AG20443 (cell line): ENCODE results near the gene SPRING1.
"Not testable (repeated sequence)": the region's sequence is repeated elsewhere in the genome, so short reads cannot be mapped to it uniquely, and the experiment has no call there.

Experiments used
- DNase-seq: peaks from one replicate; pipeline ENCODE4 v3.0.0; 2012; ENCODE audit warnings: low spot score, mixed read lengths

The SPRING1 gene, protein sequence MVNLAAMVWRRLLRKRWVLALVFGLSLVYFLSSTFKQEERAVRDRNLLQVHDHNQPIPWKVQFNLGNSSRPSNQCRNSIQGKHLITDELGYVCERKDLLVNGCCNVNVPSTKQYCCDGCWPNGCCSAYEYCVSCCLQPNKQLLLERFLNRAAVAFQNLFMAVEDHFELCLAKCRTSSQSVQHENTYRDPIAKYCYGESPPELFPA

DNA sequence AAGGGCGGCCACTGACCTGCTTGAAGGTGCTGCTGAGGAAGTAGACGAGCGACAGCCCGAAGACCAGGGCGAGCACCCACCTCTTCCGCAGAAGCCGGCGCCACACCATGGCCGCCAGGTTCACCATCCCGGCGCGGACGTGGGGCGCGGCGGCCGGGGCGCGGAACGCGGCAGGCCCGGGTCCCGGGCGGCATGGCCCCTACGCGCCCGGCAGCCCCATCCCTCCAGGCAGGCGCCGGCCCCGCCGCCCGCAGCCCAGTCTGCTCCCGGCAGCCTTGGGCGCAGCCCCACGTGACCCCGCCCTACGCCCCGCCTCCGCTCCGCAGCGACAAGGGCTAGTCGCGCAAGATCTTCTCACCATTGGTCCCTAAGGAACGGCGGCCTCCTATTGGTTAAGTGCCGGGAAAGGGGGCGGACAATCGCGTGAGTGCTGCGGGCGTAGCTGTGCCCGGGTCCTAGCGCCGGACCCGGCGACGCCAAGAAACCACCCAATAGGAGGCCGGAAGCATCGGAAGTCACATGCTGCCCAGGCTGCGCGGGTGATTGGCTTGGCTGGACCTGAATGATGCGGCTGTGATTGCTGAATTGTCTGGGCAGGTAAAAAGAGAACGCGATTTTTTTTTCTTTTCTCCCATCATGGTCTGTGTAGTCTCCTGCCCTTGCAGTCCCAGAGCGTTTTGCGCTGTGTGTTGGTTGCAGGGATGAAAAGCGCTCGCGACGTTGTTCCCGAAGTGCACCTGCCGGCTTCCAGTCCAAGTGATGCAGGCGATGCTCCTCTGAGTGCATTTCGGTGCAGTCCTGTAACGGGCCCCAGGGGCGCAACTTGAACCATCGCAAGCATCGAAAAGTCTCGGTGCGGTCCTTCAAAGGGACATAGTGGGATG is at the start of gene SPRING1, which contains the start of gene RNFT2:
Gene SPRING1, minus strand, starts transcription at position 296 of the 884 bp plus-strand sequence. Its CDS starts 169 bp downstream, at position 127.
Gene RNFT2, plus strand, starts transcription at position 542 of the 884 bp plus-strand sequence. CDS start 2,183 bp downstream, outside the sequence.
- peak; percentile 100 for DNase-seq

DNA sequence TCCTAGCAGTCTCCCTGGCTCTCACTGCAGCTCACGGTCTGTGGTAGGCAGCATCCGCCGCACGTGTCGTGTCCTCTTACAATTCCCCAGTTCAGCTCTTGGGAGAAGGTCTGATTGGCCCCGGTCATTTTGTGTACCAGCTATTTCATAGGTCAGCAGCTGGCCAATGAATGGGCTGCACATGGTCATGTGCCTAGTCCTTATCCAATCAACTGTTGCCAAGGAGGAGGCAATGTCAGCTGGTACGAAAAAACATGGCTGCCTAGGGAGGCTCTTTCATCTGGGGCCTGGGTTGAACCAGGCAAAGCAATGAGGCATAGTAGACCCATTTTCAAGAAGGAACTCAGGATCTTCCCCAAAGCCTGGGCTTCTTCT is 46.4 kb upstream of the SPRING1 start:
- DNase-seq = no peak

DNA sequence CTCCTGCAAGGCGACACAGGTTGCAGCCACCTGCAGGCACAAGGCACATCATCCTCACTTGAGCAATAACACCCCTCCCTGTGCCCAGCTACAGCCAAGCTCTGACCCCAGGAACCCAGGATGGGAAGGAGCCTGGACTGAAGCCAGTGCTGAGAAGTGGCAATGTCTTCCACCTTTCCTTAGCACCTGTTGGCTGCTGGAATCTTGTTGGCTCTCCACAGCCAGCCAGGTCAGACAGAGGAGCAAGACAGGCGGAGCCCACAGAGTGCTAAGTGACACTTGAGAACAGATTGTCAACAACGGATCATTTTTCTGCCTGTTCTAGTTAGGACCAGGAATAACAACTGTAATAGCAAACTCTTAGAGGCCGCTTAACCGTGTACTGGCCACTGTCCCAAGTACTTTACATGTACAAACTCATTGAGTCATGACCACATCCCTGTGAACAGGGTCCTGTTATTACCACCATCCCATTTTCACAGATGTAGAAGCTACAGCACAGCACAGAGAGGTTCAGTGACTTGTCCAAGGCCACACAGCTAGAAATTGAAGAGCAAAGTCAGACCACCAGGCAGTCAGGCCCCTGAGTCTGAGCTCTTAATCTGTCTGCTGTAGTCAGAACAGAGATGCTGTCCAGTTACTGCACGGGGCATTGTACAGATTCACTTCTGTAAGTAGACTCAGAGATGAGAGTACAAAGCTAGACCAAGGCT is 45.8 kb upstream of the SPRING1 start:
- DNase-seq = no peak

DNA sequence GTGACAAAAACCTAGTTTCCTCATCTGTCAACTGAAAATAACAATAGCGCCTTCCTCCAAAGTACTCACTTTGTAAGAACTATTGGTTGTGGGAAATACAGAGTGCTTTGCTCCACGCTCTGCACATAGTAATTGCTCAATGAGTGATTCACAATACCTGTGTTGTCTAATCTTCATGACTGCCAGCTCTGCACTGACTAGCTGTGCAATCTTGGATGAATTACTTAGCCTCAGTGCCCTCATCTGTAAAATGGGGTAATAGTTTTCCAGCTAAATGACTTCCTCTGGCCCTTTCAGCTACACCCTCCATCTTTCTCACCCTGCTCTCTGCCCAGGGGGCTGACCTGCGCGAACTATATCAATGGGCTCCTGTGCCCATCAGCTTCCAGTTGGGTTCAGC is 43.1 kb upstream of the SPRING1 start:
- no peak for DNase-seq

DNA sequence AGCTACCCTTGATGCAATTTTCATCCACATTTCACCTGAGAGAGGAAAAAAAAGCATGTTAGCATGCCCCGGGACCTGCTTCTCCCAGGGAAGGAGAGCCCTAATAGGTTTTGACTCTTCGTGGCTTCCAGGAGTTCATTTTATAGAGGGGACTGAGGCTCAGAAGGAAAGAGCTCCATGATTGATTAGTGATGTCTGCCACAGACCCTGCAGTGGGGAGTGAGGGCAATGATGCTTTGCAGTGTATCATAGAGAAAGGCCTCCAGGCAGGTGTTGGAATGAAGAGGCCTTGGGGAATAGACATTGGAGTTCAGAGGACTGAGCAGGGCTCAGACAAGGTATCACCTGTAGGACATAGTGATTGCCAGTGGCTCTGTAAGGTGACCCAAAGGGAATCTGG is 41.7 kb upstream of the SPRING1 start:
- DNase-seq = no peak

DNA sequence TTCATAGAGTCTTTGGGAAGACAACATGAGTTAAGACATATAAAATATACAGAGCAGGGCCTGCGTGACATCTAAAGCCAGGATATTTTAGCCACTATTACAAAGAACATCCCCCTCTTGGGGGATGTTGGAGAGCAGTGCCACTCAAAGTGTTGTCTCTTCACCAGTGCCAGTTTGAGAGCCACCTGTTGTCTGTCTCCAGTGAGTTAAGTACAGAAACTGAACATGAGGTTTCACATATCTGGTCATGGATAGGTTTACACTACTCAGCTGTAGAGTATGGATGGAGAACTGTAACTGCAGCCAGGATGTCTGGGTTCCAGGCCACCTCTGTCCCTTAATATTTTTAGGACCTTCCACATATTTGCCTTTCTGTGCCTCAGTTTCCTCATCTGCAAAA is 39.4 kb upstream of the SPRING1 start:
- no peak for DNase-seq

DNA sequence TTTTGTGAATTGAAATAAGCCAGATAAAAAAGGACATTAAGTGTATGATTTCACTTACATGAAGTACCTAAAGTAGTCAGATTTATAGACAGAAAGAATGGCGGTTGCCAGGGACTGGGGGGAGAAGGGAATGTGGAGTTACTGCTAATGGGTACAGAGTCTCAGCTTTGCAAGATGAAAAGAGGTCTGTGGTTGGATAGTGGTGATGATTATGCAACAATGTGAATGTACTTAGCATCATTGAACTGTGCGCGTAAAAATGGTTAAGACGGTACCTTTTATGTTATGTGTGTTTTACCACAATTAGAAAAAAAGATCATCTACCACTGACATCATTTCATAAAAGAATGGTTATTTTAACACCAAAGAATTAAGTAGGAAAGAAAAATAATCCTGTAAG is 36.2 kb upstream of the SPRING1 start:
- no peak for DNase-seq

DNA sequence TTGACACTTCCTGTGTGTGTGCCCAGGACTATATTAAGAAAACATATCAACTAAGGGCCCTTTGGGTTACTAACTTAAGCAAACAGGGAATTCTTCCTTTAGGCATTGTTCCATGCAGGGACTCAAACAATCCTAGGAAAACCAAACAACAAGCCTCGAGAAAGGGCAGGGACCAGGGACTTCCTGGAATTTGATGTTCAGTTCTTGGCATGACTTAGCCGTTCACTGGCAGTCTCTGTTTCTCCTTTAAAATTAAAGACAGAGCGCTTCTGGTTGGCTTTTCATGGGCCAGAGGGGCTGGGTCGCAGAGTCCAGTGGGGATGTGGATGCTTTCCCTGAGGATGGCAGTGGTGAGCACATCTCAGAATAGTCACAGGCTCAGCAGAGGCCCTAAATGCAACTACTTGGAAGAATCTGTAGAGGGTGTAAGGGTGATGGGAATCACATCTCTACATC is 35.4 kb upstream of the SPRING1 start:
- DNase-seq = peak; percentile 45

DNA sequence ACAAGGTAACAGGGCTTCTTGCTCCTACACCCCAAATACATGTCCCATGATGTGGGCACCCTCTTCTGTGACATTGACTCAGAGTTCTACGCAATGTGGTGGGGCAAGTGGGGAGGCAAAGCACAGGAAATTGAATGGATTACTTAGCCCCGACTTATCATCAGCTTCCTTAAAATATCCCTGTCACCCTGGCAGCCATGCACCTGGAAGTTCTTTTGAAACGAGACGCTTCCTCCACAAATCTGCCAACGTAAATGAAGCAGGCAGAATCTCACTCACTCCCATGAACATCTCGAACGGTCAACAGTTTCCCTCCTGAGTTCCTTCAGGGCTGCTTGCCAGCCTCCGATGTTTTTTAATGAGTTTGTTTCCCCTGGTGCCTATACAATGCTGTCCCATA is 33.8 kb upstream of the SPRING1 start:
- no peak for DNase-seq

DNA sequence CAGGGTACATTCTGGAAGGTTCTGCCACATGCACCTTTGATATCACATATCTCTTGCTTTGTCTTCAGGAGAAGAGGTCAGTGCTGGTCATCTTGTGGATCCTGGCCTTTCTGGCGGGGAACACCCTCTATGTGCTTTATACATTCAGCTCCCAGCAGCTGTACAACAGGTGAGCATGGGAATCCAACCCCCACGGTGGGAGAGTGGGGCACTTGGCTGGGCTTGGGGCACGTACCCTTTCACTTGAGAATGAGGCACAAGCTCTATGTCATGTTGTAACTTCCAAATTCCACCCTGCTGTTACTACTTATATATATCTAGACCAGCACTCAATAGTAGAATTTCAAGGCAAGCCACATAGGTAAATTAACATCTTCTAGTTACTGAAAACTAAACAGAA is 28.9 kb upstream of the SPRING1 start:
- no peak for DNase-seq

DNA sequence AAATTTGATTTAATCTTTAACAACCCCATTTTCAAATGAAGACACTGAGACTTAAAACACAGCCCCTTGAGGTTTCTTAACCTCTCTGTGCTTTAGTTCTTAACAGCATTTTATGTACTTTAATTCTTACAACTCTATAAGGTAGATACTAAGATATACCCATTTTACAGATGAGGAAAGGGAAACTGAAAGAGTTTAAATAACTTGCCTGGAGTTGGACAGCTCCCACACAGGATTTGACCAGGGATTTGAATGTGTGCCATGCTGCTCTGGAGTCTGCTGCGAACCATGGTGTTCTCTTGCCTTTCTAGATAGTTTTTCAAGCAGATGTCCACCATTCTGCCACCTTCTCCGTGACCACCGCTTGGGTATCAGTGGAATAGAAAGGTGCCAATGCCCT is 28.4 kb upstream of the SPRING1 start:
- DNase-seq = no peak

DNA sequence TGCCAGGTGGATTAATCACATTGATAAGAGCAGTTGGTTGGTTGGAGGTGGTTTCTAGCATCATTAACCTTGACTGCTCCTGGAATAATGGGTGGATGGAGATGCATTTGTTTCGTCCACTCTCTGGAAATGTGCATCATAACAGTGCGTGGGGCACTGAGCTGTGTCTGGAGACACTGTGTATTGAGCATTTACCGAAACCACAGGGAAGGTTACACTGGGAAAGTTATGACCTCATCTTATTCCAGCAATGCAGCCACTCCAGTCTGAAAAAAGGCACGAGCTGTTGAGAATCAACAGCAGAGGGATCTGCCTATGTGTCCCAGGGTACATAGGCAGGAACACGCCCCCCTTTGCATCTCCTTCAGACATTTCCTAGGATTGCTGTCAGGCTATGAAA is 27.4 kb upstream of the SPRING1 start:
- DNase-seq = no peak

DNA sequence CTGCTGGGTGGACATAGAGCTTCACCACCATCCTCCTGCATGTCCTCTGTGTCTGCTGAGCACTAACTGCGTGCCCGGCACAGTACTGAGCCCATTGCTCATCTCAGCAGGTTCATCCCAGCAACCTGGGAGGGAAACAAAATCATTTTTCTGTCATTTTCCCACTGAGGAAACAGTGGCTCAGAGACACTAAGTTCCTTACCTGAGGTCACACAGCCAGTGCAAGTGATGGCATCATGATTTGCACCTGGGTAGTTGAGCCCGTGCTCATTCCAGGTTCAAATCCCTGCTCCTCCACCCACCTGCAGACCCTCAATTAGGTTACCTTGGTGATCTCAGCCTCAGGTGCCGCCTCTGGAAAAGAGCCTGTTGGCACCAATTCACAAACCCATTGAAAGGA is 23.6 kb upstream of the SPRING1 start:
- DNase-seq = no peak

DNA sequence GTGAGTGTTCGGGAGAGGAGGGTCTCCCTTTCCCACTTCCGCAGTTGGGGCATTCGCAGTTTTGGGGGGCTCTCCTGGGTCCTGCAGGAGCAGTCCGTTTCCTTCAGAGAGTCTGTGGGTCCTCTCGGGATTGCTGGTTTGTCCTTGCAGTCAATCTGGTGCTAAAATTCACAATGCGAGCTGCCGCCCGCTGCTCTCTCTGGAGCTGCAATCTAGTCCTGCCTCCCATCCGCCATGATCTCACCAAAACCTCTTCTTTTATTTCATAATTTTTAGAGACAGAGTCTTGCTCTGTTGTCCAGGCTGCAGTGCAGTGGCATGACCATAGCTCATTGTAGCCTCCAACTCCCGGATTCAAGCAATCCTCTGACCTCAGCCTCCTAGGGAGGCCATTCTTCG is 22.8 kb upstream of the SPRING1 start:
- DNase-seq = no peak

DNA sequence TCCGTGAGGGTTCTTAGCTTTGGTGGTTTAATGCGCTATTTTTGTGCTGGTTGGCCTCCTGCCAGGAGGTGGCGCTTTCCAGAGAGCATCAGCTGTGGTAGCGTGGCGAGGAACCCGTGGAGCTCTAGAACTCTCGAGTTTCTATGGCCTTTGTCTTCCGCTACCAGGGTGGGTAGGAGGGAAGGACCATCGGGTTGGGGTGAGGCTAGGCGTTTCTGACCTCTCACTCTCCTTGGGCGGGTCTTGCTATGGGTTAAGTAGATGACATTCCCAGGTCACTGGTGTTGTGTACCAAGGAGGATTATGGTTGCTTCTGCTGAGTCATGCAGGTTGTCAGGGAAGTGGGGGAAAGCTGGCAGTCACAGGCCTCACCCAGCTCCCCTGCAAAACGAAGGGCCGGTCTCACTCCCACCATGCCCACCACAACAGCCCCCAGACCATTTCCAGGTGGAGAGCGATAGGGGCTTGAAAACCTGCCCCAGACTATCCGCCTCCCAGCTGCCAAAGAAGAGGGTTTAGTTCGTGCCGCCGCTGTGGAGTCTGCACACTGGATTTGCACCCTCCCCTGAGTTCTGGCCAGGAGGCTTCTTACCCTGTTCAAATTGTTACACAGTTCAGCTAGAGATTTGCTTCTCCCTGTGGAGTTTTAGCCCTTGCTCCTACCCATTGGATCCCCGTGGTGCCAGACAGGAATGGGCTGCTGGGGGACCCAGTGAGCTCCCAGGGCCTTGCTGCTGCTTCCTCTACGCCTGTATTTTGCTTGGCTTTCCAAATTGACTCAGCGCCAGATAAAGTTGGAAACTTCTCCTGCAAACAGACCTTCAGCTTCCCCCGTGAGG is 22.1 kb upstream of the SPRING1 start:
- no peak for DNase-seq

DNA sequence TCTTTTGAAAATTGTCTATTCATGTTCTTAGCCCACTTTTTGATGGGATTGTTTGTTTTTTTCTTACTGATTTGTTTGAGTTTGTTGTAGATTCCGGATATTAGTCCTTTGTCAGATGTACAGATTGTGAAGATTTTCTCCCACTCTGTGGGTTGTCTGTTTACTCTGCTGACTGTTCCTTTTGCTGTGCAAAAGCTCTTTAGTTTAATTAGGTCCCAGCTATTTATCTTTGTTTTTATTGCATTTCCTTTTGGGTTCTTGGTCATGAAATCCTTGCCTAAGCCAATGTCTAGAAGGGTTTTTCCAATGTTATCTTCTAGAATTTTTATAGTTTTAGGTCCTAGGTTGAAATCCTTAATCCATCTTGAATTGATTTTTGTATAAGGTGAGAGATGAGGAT is 16.9 kb upstream of the SPRING1 start:
- DNase-seq = not testable (repeated sequence)

DNA sequence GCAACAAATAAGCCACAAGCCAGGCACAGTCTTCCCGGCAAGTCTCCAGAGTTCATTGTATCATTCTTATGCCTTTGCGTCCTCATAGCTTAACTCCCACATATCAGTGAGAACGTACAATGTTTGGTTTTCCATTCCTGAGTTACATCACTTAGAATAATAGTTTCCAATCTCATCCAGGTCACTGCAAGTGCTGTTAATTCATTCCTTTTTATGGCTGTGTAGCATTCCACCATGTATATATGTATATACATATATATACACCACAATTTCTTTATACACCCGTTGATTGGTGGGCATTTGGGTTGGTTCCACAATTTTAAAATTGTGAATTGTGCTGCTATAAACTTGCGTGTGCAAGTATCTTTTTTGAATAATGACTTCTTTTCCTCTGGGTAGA is 16.2 kb upstream of the SPRING1 start:
- not testable (repeated sequence) for DNase-seq

DNA sequence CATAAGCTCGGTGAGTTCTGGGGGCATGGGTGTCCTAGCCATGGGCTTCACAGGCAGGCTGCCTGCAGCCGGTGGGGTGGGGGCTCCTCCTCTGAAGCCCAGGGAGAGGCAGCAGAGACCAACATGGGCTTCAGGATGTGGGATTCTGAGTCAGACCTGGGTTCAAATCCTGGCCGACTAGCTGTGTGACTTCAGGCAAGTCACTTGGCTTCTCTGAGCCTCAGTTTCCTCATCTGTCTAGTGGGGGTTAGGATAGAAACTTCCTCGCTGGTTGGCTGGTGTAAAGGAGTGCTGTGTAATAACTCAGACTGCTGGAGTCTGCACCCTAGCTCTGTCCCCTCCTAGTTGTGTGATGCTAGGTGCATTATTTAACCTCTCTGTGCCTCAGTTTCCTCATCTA is 12.4 kb upstream of the SPRING1 start:
- DNase-seq = no peak

DNA sequence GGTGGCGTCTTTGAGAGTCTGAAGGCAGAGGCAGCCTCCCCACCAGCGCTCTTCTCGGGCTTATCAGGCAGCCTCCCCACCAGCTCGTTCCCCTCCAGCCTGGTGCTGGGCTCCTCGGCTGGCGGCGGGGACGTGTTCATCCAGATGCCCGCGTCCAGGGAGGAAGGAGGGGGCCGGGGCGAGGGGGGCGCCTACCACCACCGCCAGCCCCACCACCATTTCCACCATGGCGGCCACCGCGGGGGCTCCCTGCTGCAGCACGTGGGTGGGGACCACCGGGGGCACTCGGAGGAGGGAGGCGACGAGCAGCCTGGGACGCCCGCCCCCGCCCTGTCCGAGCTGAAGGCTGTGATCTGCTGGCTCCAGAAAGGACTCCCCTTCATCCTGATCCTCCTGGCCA is 12.0 kb upstream of the SPRING1 start:
- no peak for DNase-seq

DNA sequence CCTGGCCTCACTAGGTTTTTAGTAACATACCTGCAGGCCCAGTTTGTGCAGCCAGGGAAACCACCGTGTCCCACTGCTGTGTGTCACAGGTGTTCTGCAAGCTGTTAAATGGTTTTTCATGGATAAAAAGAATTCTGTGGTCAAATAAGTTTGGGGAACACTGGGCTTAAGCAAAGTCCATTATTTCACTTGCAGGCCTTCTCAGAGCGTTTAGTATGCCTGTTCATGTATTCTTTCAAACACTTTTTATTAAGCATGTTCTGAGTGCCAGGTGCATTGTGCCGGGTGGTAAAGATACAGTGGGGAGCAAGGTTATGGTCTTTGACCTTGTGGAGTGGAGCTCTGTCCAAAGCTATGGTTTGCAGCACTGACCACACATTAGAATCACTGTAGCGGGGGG is 7.7 kb upstream of the SPRING1 start:
- DNase-seq = no peak

DNA sequence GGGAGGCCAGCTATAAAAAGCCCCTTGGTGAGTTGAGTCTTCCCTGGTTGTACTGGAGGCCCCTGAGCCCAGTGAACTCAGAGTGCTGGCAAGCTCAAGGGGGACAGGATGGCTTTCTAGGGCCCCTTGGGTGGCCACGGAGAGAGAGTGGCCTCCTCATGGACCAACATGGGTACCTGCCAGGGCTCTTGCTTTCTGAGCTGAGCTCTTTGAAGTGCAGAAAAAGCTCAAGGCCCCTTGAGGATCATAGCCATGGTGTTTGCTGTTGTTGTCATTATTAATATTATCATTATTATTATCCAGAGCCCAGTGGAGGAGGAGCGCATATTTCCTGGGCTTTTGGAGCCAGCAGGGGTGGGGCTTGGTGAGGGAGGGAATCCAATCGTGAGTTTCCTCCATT is 6.9 kb upstream of the SPRING1 start:
- no peak for DNase-seq

DNA sequence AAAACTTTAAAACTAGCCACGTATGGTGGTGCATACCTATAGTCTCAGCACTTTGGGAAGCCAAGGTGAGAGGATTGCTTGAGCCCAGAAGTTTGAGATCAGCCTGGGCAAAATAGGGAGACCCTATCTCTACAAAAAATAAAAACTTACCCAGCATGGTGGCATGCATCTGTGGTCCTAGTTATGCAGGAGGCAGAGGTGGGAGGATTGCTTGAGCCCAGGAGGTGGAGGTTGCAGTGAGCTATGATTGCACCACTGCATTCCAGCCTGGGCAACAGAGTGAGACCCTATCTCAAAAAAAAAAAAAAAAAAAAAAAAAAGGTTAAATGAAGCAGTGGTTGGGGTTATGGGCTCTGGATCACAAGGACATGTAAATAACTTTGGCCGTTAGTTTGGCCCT is 4.9 kb upstream of the SPRING1 start:
- not testable (repeated sequence) for DNase-seq
